ENCODE measurements around the gene UIMC1. TPM values are rescaled to one million over a fixed set of nuclear protein-coding genes. Genes with fewer than 3 reads are reported as not detected.
A peak's percentile ranks its signal among the peaks of the same experiment; 100 is the strongest.
"Not testable (repeated sequence)": the region's sequence is repeated elsewhere in the genome, so short reads cannot be mapped to it uniquely, and the experiment has no call there.

UIMC1 gene
- polyA plus RNA-seq, 1 donor (not counting 4 experiments of a cell fraction or from before 2014, with no cell fraction given) = 29.0 TPM

DNA sequence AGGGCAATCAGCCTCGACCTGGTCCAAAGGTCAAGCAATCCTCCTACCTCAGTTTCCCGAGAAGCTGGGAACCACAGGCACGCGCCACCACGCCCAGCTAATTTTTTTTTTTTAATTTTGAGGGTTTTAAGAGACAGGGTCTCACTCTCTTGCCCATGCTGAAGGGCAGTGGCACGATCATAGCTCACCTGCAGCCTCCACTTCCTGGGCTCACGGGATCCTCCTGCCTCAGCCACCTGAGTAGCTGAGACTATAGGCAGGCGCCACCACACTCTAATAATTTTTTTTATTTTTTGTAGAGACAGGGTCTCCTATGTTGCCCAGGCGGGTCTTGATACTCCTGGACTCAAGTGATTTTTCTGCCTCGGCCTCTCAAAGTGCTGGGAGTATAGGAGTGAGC is 1.6 kb downstream of the UIMC1 start:
- dilution Hi-C loops (cut with MboI; ENCODE audit: extremely low pct_ligation_motif_present, low sequenced_read_pairs) = no loop called here

DNA sequence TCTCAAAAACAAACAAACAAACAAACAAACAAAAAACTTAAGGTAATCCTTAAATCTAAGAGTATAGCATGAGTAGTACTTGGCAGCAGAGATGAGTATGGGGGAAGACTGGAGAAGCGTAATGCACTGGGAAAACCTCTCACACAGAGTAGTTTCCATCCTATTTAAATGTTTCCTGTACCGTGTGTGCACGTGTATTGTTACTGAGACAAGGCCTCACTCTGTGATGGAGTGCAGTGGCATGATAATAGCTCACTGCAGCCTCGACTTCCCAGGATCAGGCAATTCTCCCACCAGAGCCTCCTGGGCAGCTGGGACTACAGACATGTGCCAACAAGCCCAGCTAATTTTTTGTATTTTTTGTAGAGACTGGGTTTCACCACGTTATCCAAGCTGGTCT is 2.9 kb downstream of the UIMC1 start:
- Histone ChIP-seq H3K27ac (ENCODE audit: control insufficient read depth, insufficient read depth, low read length) (no peak overlapping the region), H3K27me3 (ENCODE audit: control insufficient read depth, extremely low read depth, insufficient read depth, low read length) (no peaks in the 10 kb centered on the region), H3K9me3 (ENCODE audit: control insufficient read depth, low read depth, low read length) (no peaks in the 10 kb centered on the region), H4K20me1 (ENCODE audit: control insufficient read depth, extremely low read depth, insufficient read depth, low read length) (peaks cover 23% of the 10 kb centered on the region), H3K4me3 (ENCODE audit: control insufficient read depth in 2 of 3, extremely low read depth in 1 of 3, insufficient read depth in 2 of 3, low read depth in 1 of 3, low read length in 3 of 3) (peak overlapping the region in 1 of 3 experiments; percentile 0), H3K36me3 (ENCODE audit: control insufficient read depth in 2 of 2, extremely low read depth in 1 of 2, insufficient read depth in 2 of 2, low read length in 2 of 2) (no peaks in the 10 kb centered on the region), H3K4me1 (ENCODE audit: control insufficient read depth, extremely low read depth, insufficient read depth, low read length) (peaks cover 22% of the 10 kb centered on the region), H3K79me2 (ENCODE audit: control insufficient read depth, insufficient read depth, low read length) (peaks cover 78% of the 10 kb centered on the region), H2AFZ (ENCODE audit: control insufficient read depth, low read length) (no peak overlapping the region), H3K4me2 (ENCODE audit: control insufficient read depth, extremely low read depth, insufficient read depth, low read depth, low read length) (peak overlapping the region; percentile 30), H3K9me1 (ENCODE audit: control insufficient read depth, extremely low read depth, insufficient read depth, low read length) (no peaks in the 10 kb centered on the region), H3K9ac (ENCODE audit: control insufficient read depth, extremely low read depth, insufficient read depth, low read length) (no peak overlapping the region)
- TF ChIP-seq, protein P1, sequence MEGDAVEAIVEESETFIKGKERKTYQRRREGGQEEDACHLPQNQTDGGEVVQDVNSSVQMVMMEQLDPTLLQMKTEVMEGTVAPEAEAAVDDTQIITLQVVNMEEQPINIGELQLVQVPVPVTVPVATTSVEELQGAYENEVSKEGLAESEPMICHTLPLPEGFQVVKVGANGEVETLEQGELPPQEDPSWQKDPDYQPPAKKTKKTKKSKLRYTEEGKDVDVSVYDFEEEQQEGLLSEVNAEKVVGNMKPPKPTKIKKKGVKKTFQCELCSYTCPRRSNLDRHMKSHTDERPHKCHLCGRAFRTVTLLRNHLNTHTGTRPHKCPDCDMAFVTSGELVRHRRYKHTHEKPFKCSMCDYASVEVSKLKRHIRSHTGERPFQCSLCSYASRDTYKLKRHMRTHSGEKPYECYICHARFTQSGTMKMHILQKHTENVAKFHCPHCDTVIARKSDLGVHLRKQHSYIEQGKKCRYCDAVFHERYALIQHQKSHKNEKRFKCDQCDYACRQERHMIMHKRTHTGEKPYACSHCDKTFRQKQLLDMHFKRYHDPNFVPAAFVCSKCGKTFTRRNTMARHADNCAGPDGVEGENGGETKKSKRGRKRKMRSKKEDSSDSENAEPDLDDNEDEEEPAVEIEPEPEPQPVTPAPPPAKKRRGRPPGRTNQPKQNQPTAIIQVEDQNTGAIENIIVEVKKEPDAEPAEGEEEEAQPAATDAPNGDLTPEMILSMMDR (optimal IDR thresholded peaks at IDR 0.05 in 1 of 3, IDR thresholded peaks at IDR 0.05 in 1 of 3, conservative IDR thresholded peaks at IDR 0.05 in 1 of 3; ENCODE audit: extremely low read depth in 1 of 3, insufficient read depth in 2 of 3, low read length in 3 of 3) = no peak
- no peak for TF ChIP-seq EZH2 (IDR thresholded peaks at IDR 0.05; ENCODE audit: low read length)
- no peak for DNase-seq (ENCODE audit: low read depth, low spot score)
- dilution Hi-C loops (cut with MboI; ENCODE audit: extremely low pct_ligation_motif_present, low sequenced_read_pairs) = no loop called here
- FAIRE-seq = no peak

More for the DNA sequence above, 1.6 kb downstream of the UIMC1 start:
- Histone ChIP-seq H3K27ac (ENCODE audit: control insufficient read depth, insufficient read depth, low read length) (no peak overlapping the region), H3K9ac (ENCODE audit: control insufficient read depth, extremely low read depth, insufficient read depth, low read length) (peak overlapping the region; percentile 82), H3K79me2 (ENCODE audit: control insufficient read depth, insufficient read depth, low read length) (peaks cover 65% of the 10 kb centered on the region), H3K4me1 (ENCODE audit: control insufficient read depth, extremely low read depth, insufficient read depth, low read length) (peaks cover 22% of the 10 kb centered on the region), H4K20me1 (ENCODE audit: control insufficient read depth, extremely low read depth, insufficient read depth, low read length) (peaks cover 20% of the 10 kb centered on the region), H3K9me1 (ENCODE audit: control insufficient read depth, extremely low read depth, insufficient read depth, low read length) (no peaks in the 10 kb centered on the region), H3K4me3 (ENCODE audit: control insufficient read depth in 2 of 3, extremely low read depth in 1 of 3, insufficient read depth in 2 of 3, low read depth in 1 of 3, low read length in 3 of 3) (peak overlapping the region; percentile 70 to 78 (median 78)), H3K9me3 (ENCODE audit: control insufficient read depth, low read depth, low read length) (no peaks in the 10 kb centered on the region), H3K4me2 (ENCODE audit: control insufficient read depth, extremely low read depth, insufficient read depth, low read depth, low read length) (peak overlapping the region; percentile 95), H3K36me3 (ENCODE audit: control insufficient read depth in 2 of 2, extremely low read depth in 1 of 2, insufficient read depth in 2 of 2, low read length in 2 of 2) (no peaks in the 10 kb centered on the region), H3K27me3 (ENCODE audit: control insufficient read depth, extremely low read depth, insufficient read depth, low read length) (no peaks in the 10 kb centered on the region), H2AFZ (ENCODE audit: control insufficient read depth, low read length) (no peak overlapping the region)
- DNase-seq (ENCODE audit: low read depth, low spot score) (no peak), FAIRE-seq (no peak)
- TF ChIP-seq, protein P1 (optimal IDR thresholded peaks at IDR 0.05 in 1 of 3, IDR thresholded peaks at IDR 0.05 in 1 of 3, conservative IDR thresholded peaks at IDR 0.05 in 1 of 3; ENCODE audit: extremely low read depth in 1 of 3, insufficient read depth in 2 of 3, low read length in 3 of 3) = no peak

DNA sequence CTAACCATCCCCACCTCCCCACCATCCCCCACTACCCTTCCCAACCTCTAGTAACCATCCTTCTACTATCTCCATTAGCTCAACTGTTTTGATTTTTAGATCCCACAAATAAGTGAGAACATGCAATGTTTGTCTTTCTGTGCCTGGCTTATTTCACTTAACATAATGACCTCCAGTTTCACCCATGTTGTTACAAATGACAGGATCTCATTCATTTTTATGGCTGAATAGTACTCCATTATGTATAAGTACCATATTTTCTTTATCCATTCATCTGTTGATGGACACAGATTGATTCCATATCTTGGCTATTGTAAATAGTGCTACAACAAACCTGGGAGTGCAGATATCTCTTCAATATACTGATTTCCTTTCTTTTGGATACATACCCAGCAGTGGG is 7.1 kb downstream of the UIMC1 start:
- peaks cover 33% of the 10 kb centered on the region for H4K20me1 ChIP-seq (ENCODE audit: control insufficient read depth, extremely low read depth, insufficient read depth, low read length)
- H2AFZ ChIP-seq (ENCODE audit: control insufficient read depth, low read length); H3K9me3 ChIP-seq (ENCODE audit: control insufficient read depth, low read depth, low read length); H3K9me1 ChIP-seq (ENCODE audit: control insufficient read depth, extremely low read depth, insufficient read depth, low read length); H3K9ac ChIP-seq (ENCODE audit: control insufficient read depth, extremely low read depth, insufficient read depth, low read length); H3K27me3 ChIP-seq (ENCODE audit: control insufficient read depth, extremely low read depth, insufficient read depth, low read length); FAIRE-seq; H3K4me3 ChIP-seq (ENCODE audit: control insufficient read depth in 2 of 3, extremely low read depth in 1 of 3, insufficient read depth in 2 of 3, low read depth in 1 of 3, low read length in 3 of 3); DNase-seq (ENCODE audit: low read depth, low spot score); H3K36me3 ChIP-seq (ENCODE audit: control insufficient read depth in 2 of 2, extremely low read depth in 1 of 2, insufficient read depth in 2 of 2, low read length in 2 of 2); H3K4me2 ChIP-seq (ENCODE audit: control insufficient read depth, extremely low read depth, insufficient read depth, low read depth, low read length); H3K27ac ChIP-seq (ENCODE audit: control insufficient read depth, insufficient read depth, low read length); dilution Hi-C loops (cut with MboI; ENCODE audit: extremely low pct_ligation_motif_present, low sequenced_read_pairs): not testable (repeated sequence)
- H3K4me1 ChIP-seq (ENCODE audit: control insufficient read depth, extremely low read depth, insufficient read depth, low read length) = peaks cover 23% of the 10 kb centered on the region
- H3K79me2 ChIP-seq (ENCODE audit: control insufficient read depth, insufficient read depth, low read length) = peaks cover 98% of the 10 kb centered on the region
